ENCODE data around the gene PAK2. TPM values are rescaled to one million over a fixed set of nuclear protein-coding genes. Genes with fewer than 3 reads are reported as not detected.
"Not testable (repeated sequence)": the region's sequence is repeated elsewhere in the genome, so short reads cannot be mapped to it uniquely, and the experiment has no call there.

Gene PAK2
- total RNA-seq, 2 experiments from 2014 or later: 67.9 to 69.5 TPM

DNA sequence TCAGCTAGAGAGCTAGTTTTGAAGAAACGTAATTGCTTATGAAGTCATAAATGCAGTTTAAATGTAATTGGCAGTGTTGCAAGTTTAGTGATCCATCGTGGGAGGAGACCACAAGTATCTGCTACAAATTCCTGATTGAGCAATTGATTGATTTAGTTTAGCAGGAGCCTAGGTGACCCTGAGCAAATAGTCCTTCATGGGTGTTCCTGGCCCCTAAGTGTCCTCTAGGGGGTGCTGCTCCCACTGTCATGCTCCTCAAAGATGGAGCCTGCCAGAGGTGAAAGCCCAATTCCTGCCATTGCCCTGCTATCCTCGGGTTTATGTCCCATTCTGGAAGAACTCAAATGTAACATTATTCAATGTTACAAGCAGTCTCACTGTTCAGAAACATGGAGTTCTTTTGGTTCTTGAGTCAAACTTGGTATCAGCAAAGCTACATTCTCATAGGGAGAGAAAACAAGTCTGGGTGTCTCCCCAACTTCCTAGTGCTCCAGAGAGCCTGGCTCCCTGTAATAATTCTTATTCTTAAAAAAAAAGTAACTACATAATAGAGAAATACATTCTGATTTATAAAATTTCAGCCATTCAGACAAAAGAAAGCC, 98.3 kb downstream of the PAK2 start:
- DNase-seq: peak; percentile 65
- no peaks in the 10 kb centered on the region for H3K9me3 Mint-ChIP-seq
- no peaks in the 10 kb centered on the region for H3K4me1 Mint-ChIP-seq
- H3K27ac Mint-ChIP-seq: no peak overlapping the region
- no peak overlapping the region for H3K4me3 Mint-ChIP-seq
- H3K36me3 Mint-ChIP-seq: no peaks in the 10 kb centered on the region
- no peaks in the 10 kb centered on the region for H3K27me3 Mint-ChIP-seq

DNA sequence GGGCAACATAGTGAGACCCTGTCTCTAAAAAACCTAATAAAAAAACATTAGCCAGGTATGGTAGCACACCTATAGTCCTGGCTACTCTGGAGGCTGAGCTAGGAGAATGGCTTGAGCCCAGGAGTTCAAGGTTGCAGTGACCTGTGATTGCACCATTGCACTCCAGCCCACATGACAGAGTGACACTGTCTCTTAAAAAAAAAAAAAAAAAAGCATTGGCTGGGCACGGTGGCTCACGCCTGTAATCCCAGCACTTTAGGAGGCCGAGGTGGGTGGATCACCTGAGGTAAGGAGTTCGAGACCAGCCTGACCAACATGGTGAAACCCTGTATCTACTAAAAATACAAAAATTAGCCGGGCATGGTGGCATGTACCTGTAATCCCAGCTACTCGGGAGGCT, 99.7 kb downstream of the PAK2 start:
- H3K36me3 Mint-ChIP-seq, H3K4me3 Mint-ChIP-seq, DNase-seq, H3K4me1 Mint-ChIP-seq, H3K9me3 Mint-ChIP-seq, H3K27ac Mint-ChIP-seq, H3K27me3 Mint-ChIP-seq: not testable (repeated sequence)

DNA sequence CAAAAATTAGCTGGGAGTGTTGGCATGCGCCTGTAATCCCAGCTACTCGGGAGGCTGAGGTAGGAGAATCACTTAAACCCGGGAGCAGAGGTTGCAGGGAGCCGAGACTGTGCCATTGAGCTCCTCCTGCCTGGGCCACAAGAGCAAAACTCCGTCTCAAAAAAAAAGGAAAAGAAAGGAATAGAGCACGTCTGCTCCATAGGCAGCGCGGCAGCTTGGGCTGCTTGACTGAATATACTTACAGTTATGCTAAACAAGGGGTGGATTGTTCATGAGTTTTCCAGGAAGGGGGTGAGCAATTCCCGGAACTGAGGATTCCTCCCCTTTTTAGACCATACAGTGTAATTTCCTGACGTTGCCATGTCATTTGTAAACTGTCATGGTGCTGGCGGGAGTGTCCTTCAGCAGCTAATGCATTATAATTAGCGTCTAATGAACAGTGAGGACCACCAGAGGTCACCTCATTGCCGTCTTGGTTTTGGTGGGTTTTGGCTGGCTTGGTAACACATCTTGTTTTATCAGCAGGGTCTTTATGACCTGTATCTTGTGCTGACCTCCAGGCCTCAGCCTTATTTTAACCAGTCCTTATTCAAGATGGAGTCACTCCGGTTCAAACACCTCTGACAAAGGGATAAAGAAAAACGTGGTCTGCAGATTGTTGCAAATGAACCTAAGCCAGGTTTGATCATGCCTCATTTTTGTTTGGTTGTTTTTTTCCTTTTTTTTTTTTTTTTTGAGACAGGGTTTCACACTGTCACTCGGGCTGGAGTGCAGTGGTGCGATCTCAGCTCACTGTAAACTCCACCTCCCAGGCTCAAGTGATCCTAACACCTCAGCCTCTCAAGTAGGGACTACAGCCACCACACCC, 103.1 kb downstream of the PAK2 start:
- no peak for DNase-seq
- H3K9me3 Mint-ChIP-seq: no peaks in the 10 kb centered on the region
- H3K27ac Mint-ChIP-seq: no peak overlapping the region
- H3K36me3 Mint-ChIP-seq: no peaks in the 10 kb centered on the region
- no peak overlapping the region for H3K4me3 Mint-ChIP-seq
- no peaks in the 10 kb centered on the region for H3K27me3 Mint-ChIP-seq
- H3K4me1 Mint-ChIP-seq: no peaks in the 10 kb centered on the region

DNA sequence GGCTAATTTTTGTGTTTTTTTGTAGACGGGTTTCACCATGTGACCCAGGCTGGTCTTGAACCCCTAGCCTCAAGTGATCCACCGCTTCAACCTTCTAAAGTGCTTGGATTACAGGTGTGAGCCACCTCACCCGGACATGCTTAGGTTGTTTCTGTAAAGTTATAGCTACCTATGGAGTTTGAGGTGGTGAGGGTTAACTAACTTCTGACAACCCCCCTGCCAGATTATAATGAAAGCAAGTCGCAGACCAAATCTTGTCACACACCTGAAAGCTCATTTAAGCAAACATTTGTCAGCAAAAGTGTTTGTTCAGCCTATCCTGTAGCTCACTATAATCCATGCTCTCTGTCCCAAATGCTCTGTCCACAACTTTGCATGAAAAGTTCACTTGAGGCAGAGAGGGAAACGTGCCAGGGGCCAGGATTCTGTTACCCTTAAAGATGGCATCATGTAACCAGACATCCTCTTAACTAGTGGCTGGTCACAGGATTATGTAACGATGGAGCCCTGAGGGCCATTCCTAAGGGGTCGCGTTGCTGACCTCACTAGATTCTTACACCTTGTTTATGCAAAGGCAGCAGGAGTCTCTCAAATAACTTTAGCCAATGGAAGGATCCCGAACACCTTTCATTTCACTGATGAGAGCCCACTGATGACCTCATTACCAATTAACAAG, 103.9 kb downstream of the PAK2 start:
- Mint-ChIP-seq H3K9me3 (no peaks in the 10 kb centered on the region), H3K4me3 (no peak overlapping the region), H3K36me3 (no peaks in the 10 kb centered on the region), H3K27me3 (no peaks in the 10 kb centered on the region), H3K27ac (no peak overlapping the region), H3K4me1 (no peaks in the 10 kb centered on the region)
- DNase-seq: no peak

DNA sequence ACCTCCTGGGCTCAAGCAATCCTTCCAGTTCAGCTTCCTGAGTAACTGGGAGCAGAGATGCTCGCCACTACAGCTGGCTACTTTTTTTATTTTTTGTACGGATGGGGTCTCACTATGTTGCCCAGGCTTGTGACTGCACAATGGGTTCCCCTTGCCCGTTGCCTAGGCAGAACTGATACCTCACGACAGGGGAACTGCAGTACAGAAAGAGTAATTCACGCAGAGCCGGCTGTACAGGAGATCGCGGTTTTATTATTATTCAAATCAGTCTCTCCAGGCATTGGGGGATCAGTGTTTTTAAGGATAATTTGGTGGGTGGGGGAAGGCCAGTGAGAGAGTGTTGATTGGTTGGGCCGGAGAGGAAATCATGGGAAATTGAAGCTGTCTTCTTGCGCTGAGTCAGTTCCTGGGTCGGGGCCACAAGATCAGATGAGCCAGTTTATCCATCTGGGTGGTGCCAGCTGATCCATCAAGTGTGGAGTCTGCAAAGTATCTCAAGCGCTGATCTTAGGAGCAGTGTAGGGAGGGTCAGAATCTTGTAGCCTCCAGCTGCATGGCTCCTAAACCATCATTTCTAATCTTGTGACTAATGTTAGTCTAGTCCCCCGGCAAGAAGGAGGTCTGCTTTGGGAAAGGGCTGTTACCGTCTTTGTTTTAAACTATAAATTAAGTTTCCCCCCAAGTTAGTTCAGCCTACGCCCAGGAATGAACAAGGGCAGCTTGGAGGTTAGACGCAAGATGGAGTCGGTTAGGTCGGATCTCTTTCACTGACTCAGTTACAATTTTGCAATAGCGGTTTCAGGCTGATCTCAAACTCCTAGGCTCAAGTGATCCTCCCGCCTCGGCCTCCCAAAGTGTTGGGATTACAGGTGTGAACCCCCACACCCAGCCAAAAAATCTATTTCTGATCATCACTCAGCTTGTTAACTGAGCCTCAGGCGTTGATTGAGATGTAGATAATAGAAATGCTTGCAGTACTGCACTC, 104.9 kb downstream of the PAK2 start:
- H3K36me3 Mint-ChIP-seq, H3K27me3 Mint-ChIP-seq, H3K9me3 Mint-ChIP-seq, DNase-seq, H3K4me3 Mint-ChIP-seq, H3K27ac Mint-ChIP-seq, H3K4me1 Mint-ChIP-seq: not testable (repeated sequence)

DNA sequence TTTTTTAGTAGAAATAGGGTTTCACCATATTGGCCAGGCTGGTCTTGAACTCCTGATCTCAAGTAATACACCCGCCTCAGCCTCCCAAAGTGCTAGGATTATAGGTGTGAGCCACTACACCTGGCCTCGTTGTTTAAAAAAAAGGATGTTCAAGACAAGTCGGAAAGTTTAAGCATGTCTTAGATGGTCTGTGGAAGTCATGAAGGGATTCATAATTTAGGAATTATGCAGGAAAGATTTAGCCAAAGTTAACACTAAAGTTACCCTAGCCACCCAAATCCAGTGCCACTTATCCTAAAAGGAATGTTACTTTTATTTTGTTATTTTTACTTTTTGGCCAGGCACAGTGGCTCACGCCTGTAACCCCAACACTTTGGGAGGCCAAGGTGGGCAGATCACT, 108.7 kb downstream of the PAK2 start:
- H3K4me3 Mint-ChIP-seq, DNase-seq, H3K9me3 Mint-ChIP-seq: not testable (repeated sequence)

DNA sequence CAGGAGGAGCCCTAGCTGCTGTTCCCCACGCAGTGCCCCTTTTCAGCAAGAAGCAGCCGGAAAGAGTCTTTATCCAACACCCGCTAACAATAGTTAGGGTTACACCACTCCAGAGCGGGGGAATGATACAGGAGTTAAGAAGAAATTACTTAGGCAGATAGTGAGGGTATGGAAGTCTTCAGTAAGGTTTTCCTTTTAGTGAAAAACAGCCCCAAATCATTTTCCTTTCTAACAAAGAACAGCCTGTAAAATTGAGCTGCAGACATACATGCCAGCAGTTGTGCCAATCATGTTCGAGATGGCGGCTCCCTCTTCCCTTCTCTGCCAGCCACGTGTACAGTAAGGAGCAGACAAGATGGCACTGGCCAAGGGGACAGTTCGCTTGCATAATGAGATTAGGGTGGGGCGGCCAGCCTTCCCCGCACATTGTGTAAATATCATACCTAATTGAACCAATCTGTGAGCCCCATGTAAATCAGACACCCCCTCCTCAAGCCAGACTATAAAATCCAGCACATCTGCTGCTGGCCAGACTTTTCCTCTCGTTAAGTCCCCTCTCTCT, 109.6 kb downstream of the PAK2 start:
- no peak for DNase-seq
- Mint-ChIP-seq H3K9me3 (no peaks in the 10 kb centered on the region), H3K27me3 (no peaks in the 10 kb centered on the region), H3K4me3 (no peak overlapping the region), H3K36me3 (no peaks in the 10 kb centered on the region), H3K27ac (no peak overlapping the region), H3K4me1 (no peaks in the 10 kb centered on the region)

More for the DNA sequence above, 108.7 kb downstream of the PAK2 start:
- H3K4me1 Mint-ChIP-seq, H3K36me3 Mint-ChIP-seq, H3K27ac Mint-ChIP-seq, H3K27me3 Mint-ChIP-seq: not testable (repeated sequence)

DNA sequence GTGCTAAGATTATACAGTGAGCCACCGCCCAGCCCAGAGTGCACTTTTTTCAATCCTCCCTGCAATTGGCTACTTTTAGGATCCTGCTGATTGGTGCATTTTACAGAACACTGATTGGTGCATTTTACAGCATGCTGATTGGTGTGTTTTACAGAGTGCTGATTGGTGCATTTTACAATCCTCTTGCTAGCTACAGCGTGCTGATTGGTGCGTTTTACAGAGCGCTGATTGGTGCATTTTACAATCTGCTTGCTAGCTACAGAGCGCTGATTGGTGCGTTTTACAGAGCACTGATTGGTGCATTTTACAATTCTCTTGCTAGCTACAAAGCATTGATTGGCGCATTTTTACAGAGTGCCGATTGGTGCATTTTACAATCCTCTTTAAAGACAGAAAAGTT, 123.3 kb downstream of the PAK2 start:
- H3K27me3 Mint-ChIP-seq, H3K27ac Mint-ChIP-seq, DNase-seq, H3K4me3 Mint-ChIP-seq, H3K4me1 Mint-ChIP-seq, H3K36me3 Mint-ChIP-seq, H3K9me3 Mint-ChIP-seq: not testable (repeated sequence)

DNA sequence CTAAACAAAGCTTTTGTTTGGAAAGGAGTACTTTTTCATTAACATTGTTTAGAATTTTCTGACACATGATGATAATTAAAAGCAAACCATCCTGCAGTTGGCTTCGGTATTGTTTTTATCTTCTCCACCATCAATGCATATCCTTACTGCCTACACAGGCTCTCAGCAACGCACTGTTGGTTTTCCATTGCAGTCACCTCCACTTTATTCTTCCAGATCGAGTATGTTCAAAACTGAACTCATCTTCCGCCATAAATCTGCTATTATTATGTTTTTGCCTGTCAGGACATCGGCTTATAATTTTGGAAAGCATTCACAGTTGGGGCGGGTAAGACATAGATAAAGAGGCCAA, 127.5 kb downstream of the PAK2 start:
- Mint-ChIP-seq H3K9me3 (peaks cover 4% of the 10 kb centered on the region), H3K4me1 (peaks cover 15% of the 10 kb centered on the region), H3K36me3 (no peaks in the 10 kb centered on the region)

DNA sequence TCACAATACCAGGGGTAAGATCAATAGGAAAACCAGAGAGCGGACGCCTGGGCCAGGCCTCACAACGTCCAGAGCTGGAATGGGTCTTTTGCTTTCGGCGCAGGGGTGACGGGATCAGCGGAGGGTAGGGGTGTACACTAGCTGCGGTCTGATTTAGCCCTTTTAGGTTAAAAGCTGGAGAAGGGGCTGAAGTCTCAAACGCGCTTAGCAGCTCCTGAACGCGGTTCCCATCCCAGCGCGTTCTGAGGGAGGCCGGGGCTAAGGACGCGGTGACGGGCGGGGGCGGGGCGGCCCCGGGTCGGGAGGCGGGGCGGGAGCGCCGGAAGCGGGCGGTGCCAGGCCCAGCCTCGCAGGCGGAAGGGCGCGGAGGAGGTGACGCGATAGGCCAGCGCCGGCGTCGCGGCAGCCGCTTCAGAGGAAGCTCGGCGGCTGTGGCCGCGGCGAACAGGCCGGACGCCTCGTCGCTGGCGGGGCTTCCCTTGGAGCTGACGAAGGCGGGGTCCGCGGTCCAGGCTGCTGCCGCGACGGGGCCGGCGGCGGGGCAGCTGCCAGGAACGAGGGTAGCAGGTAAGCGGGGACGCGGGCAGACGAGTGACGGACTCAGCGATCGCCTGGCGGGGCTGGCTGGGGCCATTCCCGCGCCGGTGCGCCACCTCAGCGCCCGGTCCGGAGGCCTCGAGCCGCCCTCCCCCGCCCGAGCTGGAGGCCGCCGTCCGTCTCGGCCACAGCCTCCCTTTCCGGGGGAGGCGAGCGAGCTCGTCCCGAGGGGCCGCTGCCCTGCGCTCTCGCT, 128.0 kb downstream of the PAK2 start, which contains the start of gene SENP5:
TSS of gene SENP5 (plus strand) at position 414 of the 790 bp plus-strand sequence. CDS start 17,262 bp downstream, outside the sequence.
- Mint-ChIP-seq H3K4me1 (peaks cover 15% of the 10 kb centered on the region), H3K27ac (peak within 1 kb of the TSS; percentile 93), H3K36me3 (no peaks in the 10 kb centered on the region), H3K27me3 (no peaks in the 10 kb centered on the region), H3K4me3 (peak within 1 kb of the TSS; percentile 99), H3K9me3 (peaks cover 4% of the 10 kb centered on the region)
- peak; percentile 94 for DNase-seq

More for the DNA sequence above, 127.5 kb downstream of the PAK2 start:
- no peak for DNase-seq
- Mint-ChIP-seq H3K27ac (peak overlapping the region; percentile 89), H3K4me3 (peak overlapping the region; percentile 85), H3K27me3 (no peaks in the 10 kb centered on the region)

DNA sequence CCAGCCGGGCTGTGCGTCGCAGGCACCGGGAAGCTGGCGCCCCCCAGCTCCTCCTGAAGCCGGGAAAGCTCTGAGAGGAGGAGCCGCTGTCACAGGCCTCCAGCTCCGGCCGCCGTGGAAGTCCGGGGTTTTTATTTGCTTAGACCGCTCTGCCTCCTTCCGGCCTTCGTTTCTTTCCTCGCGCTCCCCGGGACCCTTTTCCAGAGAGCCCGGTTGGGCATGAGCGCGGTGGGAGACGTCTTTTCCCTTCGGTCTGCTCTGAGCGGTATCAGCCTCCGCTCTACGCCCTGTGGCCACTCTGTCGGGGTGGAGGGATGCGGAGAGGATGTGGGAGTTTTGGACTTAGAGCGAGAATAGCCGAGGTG, 128.6 kb downstream of the PAK2 start:
- peaks cover 15% of the 10 kb centered on the region for H3K4me1 Mint-ChIP-seq
- H3K9me3 Mint-ChIP-seq: peaks cover 2% of the 10 kb centered on the region
- H3K27me3 Mint-ChIP-seq: no peaks in the 10 kb centered on the region
- peak; percentile 27 for DNase-seq
- H3K36me3 Mint-ChIP-seq: no peaks in the 10 kb centered on the region
- peak overlapping the region; percentile 93 for H3K27ac Mint-ChIP-seq
- peak overlapping the region; percentile 99 for H3K4me3 Mint-ChIP-seq

DNA sequence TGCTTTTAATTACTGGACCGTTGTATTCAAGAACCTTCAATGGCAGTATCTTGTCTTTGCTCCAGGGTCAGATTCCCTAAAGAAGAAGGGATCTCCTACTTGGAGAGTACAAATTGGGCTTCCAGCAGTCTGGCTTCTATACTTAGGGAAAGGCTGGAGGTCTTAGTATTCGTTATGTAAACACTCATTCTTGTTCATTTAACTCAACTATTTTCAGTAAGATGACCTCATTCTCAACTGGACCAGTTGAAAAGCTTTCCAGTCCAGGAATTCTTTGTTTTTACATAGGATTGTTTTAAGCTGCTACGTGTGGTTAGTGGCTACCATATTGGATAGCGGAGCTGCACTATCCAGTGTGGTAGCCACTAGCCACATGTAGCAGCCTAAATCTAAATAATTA, 132.7 kb downstream of the PAK2 start:
- H3K4me3 Mint-ChIP-seq: no peak overlapping the region
- H3K27ac Mint-ChIP-seq: no peak overlapping the region
- peaks cover 22% of the 10 kb centered on the region for H3K4me1 Mint-ChIP-seq
- H3K9me3 Mint-ChIP-seq: no peaks in the 10 kb centered on the region
- H3K27me3 Mint-ChIP-seq: no peaks in the 10 kb centered on the region
- H3K36me3 Mint-ChIP-seq: no peaks in the 10 kb centered on the region
- DNase-seq: no peak

DNA sequence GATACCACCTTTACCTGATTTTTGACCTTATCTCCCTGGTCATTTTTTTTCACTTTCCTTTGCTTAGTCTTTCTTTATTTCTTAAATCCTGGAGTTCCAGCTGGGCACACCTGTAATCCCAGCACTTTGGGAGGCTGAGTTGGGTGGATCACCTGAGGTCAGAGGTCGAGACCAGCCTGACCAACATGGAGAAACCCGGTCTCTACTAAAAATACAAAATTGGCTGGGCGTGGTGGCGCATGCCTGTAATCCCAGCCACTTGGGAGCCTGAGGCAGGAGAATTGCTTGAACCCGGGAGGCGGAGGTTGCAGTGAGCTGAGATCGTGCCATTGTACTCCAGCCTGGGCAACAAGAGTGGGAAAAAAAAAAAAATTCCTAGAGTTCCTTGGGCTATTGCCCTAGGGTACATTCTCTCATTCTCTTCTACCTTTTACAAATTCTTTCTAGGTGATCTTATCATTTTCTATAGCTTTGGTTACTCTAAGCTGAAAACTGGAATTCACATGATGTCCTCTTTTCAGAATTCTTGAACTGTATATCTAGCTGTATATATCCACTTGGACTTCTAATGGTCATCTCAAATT, 134.9 kb downstream of the PAK2 start:
- not testable (repeated sequence) for DNase-seq, H3K9me3 Mint-ChIP-seq, H3K27me3 Mint-ChIP-seq, H3K27ac Mint-ChIP-seq, H3K36me3 Mint-ChIP-seq, H3K4me3 Mint-ChIP-seq
- H3K4me1 Mint-ChIP-seq: peaks cover 33% of the 10 kb centered on the region

Measured in activated naive CD8-positive, alpha-beta T cell treated with anti-CD3 and anti-CD28 coated beads for 36 hours (primary cell).